Testis (tissue), 3 donors: Measurements from ENCODE around the gene RPL13A. TPM values are rescaled to one million over a fixed set of nuclear protein-coding genes. Genes with fewer than 3 reads are reported as not detected.
A peak's percentile ranks its signal among the peaks of the same experiment; 100 is the strongest.

Experiments
- DNase-seq: peaks from one replicate; pipeline ENCODE4 v3.0.0-alpha.2; 2019
- H3K27ac ChIP-seq, 2 donors: fragments of 200-600 bp; sonication (generic); one replicate each; pipeline ENCODE4 v1.5.1; 2019
- H3K27me3 ChIP-seq: fragments of 200-600 bp; sonication (generic); one replicate; pipeline ENCODE4 v1.5.1; 2019
- H3K36me3 ChIP-seq: fragments of 200-600 bp; sonication (generic); one replicate; pipeline ENCODE4 v1.5.1; 2017; ENCODE audit warnings: low read depth; ENCODE audit errors: missing control alignments
- H3K4me1 ChIP-seq: fragments of 200-600 bp; sonication (generic); one replicate; pipeline ENCODE4 v1.5.1; 2019
- H3K4me3 ChIP-seq, 2 donors: fragments of 200-600 bp; sonication (generic); one replicate each; pipeline ENCODE4 v1.5.1; 2017 to 2019
- H3K9me3 ChIP-seq: fragments of 200-600 bp; sonication (generic); one replicate; pipeline ENCODE4 v1.5.1; 2017
- CTCF ChIP-seq, 3 experiments: fragments of 450-650 bp in 2 of 3; fragments of 200-600 bp in 1 of 3; sonication (generic) in 1 of 3; IDR thresholded peaks; one replicate each; pipeline ENCODE4 v1.5.1; 2016 to 2019; ENCODE audit warnings: antibody characterized with exemption in 3 of 3, mild to moderate bottlenecking in 2 of 3, moderate library complexity in 1 of 3
- POLR2A ChIP-seq: fragments of 450-650 bp; IDR thresholded peaks from one replicate; pipeline ENCODE4 v1.6.1; 2017; ENCODE audit warnings: antibody characterized with exemption, mild to moderate bottlenecking, moderate library complexity
- WGBS, 2 donors: methylation state at CpG; one replicate each; pipeline ENCODE4 v1.1.5; 2018; 5-methylcytosine and 5-hydroxymethylcytosine counted together
- intact Hi-C: fragments of 100-400 bp; cut with DNase I; formaldehyde crosslinking; loops from one replicate; pipeline ENCODE4 v1.15.1; 2023; ENCODE audit warnings: low total_unique reads
- polyA plus RNA-seq: library from polyadenylated mRNA; stranded (reverse); fragments of 350-450 nt; fragmentation: Illumina TruSeq; extraction: RNeasy Lipid Tissue Mini Kit (QIAGEN cat#74804); gene quantifications from one replicate; pipeline ENCODE4 v1.2.3, GENCODE V29; 2014; ENCODE audit warnings: low read depth, low replicate concordance; ENCODE audit not compliant: insufficient read depth
- total RNA-seq, 2 donors: library from RNA; depleted of rRNA; stranded (reverse); fragments of >200 nt; gene quantifications; one replicate each; pipeline ENCODE4 v1.2.3, GENCODE V29; 2016

Gene RPL13A
- total and polyA plus RNA-seq, 3 donors from 2014 or later: 1,063 to 1,721 (median 1,193) TPM

GRCh38 chr19:49533551-49534488 is 46.4 kb downstream of the RPL13A start:
- WGBS, 2 donors: 4 to 6% methylated on average over 24 to 82 of the region's 87 CpGs
- peak overlapping the region in 1 of 2 donors; percentile 5 for H3K27ac ChIP-seq
- intact Hi-C loops: no loop called here
- H3K9me3 ChIP-seq: no peaks in the 10 kb centered on the region
- H3K4me1 ChIP-seq: peaks cover 7% of the 10 kb centered on the region
- H3K27me3 ChIP-seq: no peaks in the 10 kb centered on the region
- H3K4me3 ChIP-seq: peak overlapping the region; percentile 51 to 66
- TF ChIP-seq CTCF (IDR thresholded peaks at IDR 0.05) (peak in 1 of 3 experiments; percentile 18), POLR2A (no peak)
- H3K36me3 ChIP-seq: no peaks in the 10 kb centered on the region
- DNase-seq: peak; percentile 79

GRCh38 chr19:49534632-49535385 is 47.4 kb downstream of the RPL13A start:
- H3K36me3 ChIP-seq: no peaks in the 10 kb centered on the region
- TF ChIP-seq POLR2A: no peak
- TF ChIP-seq CTCF (IDR thresholded peaks at IDR 0.05): no peak
- peaks cover 7% of the 10 kb centered on the region for H3K4me1 ChIP-seq
- 62 to 65% methylated on average over 8 of the region's 8 CpGs for WGBS, 2 donors
- intact Hi-C loops: no loop called here
- no peak for DNase-seq
- H3K4me3 ChIP-seq: peak overlapping the region; percentile 51 to 66
- H3K27ac ChIP-seq: no peak overlapping the region
- H3K27me3 ChIP-seq: no peaks in the 10 kb centered on the region
- no peaks in the 10 kb centered on the region for H3K9me3 ChIP-seq

GRCh38 chr19:49536921-49537462 is 49.6 kb downstream of the RPL13A start:
- DNase-seq: no peak
- 90 to 93% methylated on average over 22 of the region's 22 CpGs for WGBS, 2 donors

GRCh38 chr19:49538643-49539042 is 51.2 kb downstream of the RPL13A start:
- Histone ChIP-seq H3K9me3 (no peaks in the 10 kb centered on the region), H3K4me1 (no peaks in the 10 kb centered on the region), H3K27me3 (no peaks in the 10 kb centered on the region), H3K36me3 (no peaks in the 10 kb centered on the region), H3K4me3 (no peak overlapping the region), H3K27ac (no peak overlapping the region)
- no peak for DNase-seq
- no peak for TF ChIP-seq POLR2A
- no peak for TF ChIP-seq CTCF (IDR thresholded peaks at IDR 0.05)
- 82 to 88% methylated on average over 5 of the region's 5 CpGs for WGBS, 2 donors
- intact Hi-C loops: no loop called here

More at GRCh38 chr19:49536921-49537462, 49.6 kb downstream of the RPL13A start:
- Histone ChIP-seq H3K9me3 (no peaks in the 10 kb centered on the region), H3K4me1 (peaks cover 7% of the 10 kb centered on the region), H3K27ac (no peak overlapping the region), H3K27me3 (no peaks in the 10 kb centered on the region), H3K4me3 (no peak overlapping the region), H3K36me3 (no peaks in the 10 kb centered on the region)
- TF ChIP-seq POLR2A (no peak), CTCF (IDR thresholded peaks at IDR 0.05) (no peak)
- intact Hi-C loops: no loop called here
